ENCODE measurements around the gene ADCYAP1.

- no peak for TF ChIP-seq EZH2 (IDR thresholded peaks at IDR 0.05; ENCODE audit: low read length, unreplicated experiment)
- TF ChIP-seq CTCF (conservative IDR thresholded peaks at IDR 0.05; ENCODE audit: low read depth, low read length): no peak
Observed at GRCh38 chr18:911025-911424, 6.4 kb downstream of the ADCYAP1 start.

Measured in PC-3 (cell line).